WERI-Rb-1 (cell line): ENCODE results near the gene STPG2.

ENCODE experiments used
- DNase-seq: peaks from one replicate; pipeline ENCODE4 v3.0.0-alpha.2; 2020
- H3K27ac ChIP-seq: fragments of 250-450 bp; sonication (Bioruptor Pico); 2 replicates; pipeline ENCODE4 v1.5.1; 2020; ENCODE audit warnings: mild to moderate bottlenecking, moderate library complexity
- H3K27me3 ChIP-seq: fragments of 250-450 bp; sonication (Bioruptor Pico); 2 replicates; pipeline ENCODE4 v1.5.1; 2021; ENCODE audit warnings: mild to moderate bottlenecking, low read depth, moderate library complexity; ENCODE audit not compliant: insufficient read depth, severe bottlenecking
- H3K36me3 ChIP-seq: fragments of 250-450 bp; sonication (Bioruptor Pico); 2 replicates; pipeline ENCODE4 v1.5.1; 2020; ENCODE audit warnings: mild to moderate bottlenecking, moderate library complexity
- H3K4me3 ChIP-seq: 2 replicates; pipeline ENCODE4 v1.5.1; 2011; ENCODE audit warnings: low read depth, mild to moderate bottlenecking, control low read depth, low read length
- H3K9me3 ChIP-seq: fragments of 250-450 bp; sonication (Bioruptor Pico); 2 replicates; pipeline ENCODE4 v1.5.1; 2021; ENCODE audit warnings: mild to moderate bottlenecking, moderate library complexity; ENCODE audit not compliant: severe bottlenecking
- CTCF ChIP-seq: IDR thresholded peaks from 2 replicates; pipeline ENCODE4 v1.5.1; 2011; ENCODE audit warnings: low read depth, mild to moderate bottlenecking, control low read depth, inconsistent platforms, low read length

The STPG2 gene

GRCh38 chr4:98170035-98170434 is 26.8 kb upstream of the STPG2 start:
- Histone ChIP-seq H3K4me3 (no peak overlapping the region), H3K36me3 (no peaks in the 10 kb centered on the region), H3K27ac (no peak overlapping the region), H3K9me3 (no peaks in the 10 kb centered on the region), H3K27me3 (no peaks in the 10 kb centered on the region)
- DNase-seq: no peak
- no peak for TF ChIP-seq CTCF

GRCh38 chr4:98166731-98167041 is 23.4 kb upstream of the STPG2 start:
- DNase-seq: no peak
- H3K36me3 ChIP-seq: no peaks in the 10 kb centered on the region
- TF ChIP-seq CTCF: no peak
- no peak overlapping the region for H3K27ac ChIP-seq
- H3K27me3 ChIP-seq: no peaks in the 10 kb centered on the region
- no peaks in the 10 kb centered on the region for H3K9me3 ChIP-seq
- H3K4me3 ChIP-seq: no peak overlapping the region

- DNase-seq: no peak
- H3K27ac ChIP-seq: no peak overlapping the region
- TF ChIP-seq CTCF: no peak
- no peaks in the 10 kb centered on the region for H3K27me3 ChIP-seq
- no peaks in the 10 kb centered on the region for H3K36me3 ChIP-seq
- H3K4me3 ChIP-seq: no peak overlapping the region
- H3K9me3 ChIP-seq: no peaks in the 10 kb centered on the region
Observed at GRCh38 chr4:98166025-98166730, 22.9 kb upstream of the STPG2 start.

GRCh38 chr4:98162696-98163095 is 19.4 kb upstream of the STPG2 start:
- DNase-seq: no peak
- TF ChIP-seq CTCF: no peak
- no peak overlapping the region for H3K27ac ChIP-seq
- H3K9me3 ChIP-seq: peaks cover 5% of the 10 kb centered on the region
- no peaks in the 10 kb centered on the region for H3K36me3 ChIP-seq
- no peaks in the 10 kb centered on the region for H3K27me3 ChIP-seq
- H3K4me3 ChIP-seq: no peak overlapping the region

GRCh38 chr4:98151145-98151924 is 8.1 kb upstream of the STPG2 start:
- TF ChIP-seq CTCF: peak; percentile 24; the same call in 1 of the 2 replicates
- Histone ChIP-seq H3K4me3 (no peak overlapping the region), H3K27ac (no peak overlapping the region), H3K9me3 (no peaks in the 10 kb centered on the region), H3K27me3 (no peaks in the 10 kb centered on the region), H3K36me3 (no peaks in the 10 kb centered on the region)
- no peak for DNase-seq
